Stimulated activated CD4-positive, alpha-beta T cell treated with anti-CD3 and anti-CD28 coated beads, TNF-alpha, amount 100 ng/mL, for 24 hours (primary cell): ENCODE data around the gene CCL20.
"Not testable (repeated sequence)": the region's sequence is repeated elsewhere in the genome, so short reads cannot be mapped to it uniquely, and the experiment has no call there.

Source experiments
- DNase-seq, 3 experiments: peaks; one replicate each; pipeline ENCODE4 v3.0.0-alpha.2; 2020; ENCODE audit warnings: low read depth in 3 of 3

The CCL20 gene

DNA sequence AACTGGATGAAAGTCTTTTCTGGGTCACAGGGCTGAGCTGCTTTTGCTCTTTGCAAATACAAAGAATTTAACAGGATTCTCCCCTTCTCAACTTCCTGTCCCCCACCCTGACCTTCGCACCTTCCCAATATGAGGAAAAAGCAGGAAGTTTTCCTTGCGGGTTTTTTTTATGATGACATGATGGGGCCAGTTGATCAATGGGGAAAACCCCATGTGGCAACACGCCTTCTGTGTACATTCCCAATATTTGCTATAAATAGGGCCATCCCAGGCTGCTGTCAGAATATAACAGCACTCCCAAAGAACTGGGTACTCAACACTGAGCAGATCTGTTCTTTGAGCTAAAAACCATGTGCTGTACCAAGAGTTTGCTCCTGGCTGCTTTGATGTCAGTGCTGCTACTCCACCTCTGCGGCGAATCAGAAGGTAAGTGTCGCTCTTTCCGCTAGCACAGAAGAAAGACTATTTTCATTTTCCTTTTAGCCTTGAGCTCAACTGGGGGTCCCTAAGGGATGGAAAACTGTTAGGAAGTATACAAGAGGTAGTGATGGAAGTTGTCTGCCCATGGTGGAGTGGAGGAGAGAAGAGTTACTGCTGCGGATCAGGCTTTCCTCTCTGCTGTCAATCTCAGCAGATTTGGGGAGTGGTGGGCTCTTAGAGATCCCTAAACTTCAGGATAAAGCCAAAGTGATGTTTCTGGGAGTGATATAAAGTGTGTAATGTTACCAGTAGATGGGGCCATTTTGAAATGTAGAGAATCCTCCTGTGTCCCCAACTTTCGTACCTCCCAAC is at the start of gene CCL20:
Gene CCL20, plus strand, starts transcription at position 281 of the 792 bp plus-strand sequence. Its CDS starts 70 bp downstream, at position 351.
- DNase-seq = no peak

GRCh38 chr2:227765788-227766372 is 47.8 kb upstream of the CCL20 start:
- no peak for DNase-seq

- peak; percentile 33 to 62 (median 39) for DNase-seq
Measured at GRCh38 chr2:227766373-227766883, 47.2 kb upstream of the CCL20 start.

DNA sequence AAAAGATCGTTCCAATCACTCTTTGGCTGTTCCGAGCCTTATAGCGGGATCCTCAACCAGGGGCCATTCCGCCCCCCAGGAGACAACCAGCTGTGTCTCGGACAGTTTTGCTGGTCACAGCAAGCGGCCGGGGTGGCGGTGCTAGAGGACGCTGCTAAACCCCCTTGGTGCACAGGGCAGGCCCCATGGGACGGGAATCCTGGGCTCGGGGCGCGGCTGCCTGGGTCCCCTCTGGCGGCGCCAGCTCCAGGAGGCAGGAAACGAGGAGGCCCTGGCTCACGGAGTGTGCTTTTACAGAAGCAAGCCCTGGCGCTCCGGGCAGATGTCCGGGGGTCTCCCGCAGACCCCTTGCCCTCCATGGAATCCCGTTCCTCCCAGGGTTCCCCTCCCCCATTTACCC is 45.8 kb upstream of the CCL20 start:
- no peak for DNase-seq

- no peak for DNase-seq
Measured at GRCh38 chr2:227772197-227772661, 41.4 kb upstream of the CCL20 start.

GRCh38 chr2:227772932-227773331 is 40.7 kb upstream of the CCL20 start:
- no peak for DNase-seq

DNA sequence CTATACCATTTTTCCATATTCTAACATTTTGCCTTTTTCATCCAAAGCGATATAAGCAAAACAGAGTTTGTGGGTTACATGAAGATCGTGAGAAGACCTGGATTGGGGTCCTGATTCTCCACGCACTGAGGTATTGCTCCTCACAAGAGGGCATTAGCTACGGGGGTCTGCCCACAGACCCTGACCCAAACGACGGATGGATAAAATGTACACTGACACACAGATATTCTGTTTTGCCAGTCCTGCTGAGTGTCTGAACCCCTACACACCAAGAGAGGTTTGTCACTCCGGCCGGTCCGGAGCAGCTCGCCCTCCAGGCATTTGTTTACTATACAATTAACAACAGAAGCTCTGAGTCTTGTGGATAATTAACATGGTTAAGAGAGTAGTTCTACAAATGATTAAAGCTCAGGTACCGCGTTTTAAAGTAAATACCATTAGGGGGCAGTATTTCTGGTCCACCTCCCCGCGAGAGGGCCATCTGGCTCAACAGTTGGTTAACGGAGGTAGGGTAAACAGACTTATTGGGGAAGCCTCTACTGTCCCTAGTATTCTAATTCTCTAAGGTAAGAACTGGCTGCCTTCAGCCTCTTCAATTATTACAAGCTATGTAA is 39.5 kb upstream of the CCL20 start:
- DNase-seq = no peak

- no peak for DNase-seq
Measured at GRCh38 chr2:227774895-227775842, 38.5 kb upstream of the CCL20 start.

DNA sequence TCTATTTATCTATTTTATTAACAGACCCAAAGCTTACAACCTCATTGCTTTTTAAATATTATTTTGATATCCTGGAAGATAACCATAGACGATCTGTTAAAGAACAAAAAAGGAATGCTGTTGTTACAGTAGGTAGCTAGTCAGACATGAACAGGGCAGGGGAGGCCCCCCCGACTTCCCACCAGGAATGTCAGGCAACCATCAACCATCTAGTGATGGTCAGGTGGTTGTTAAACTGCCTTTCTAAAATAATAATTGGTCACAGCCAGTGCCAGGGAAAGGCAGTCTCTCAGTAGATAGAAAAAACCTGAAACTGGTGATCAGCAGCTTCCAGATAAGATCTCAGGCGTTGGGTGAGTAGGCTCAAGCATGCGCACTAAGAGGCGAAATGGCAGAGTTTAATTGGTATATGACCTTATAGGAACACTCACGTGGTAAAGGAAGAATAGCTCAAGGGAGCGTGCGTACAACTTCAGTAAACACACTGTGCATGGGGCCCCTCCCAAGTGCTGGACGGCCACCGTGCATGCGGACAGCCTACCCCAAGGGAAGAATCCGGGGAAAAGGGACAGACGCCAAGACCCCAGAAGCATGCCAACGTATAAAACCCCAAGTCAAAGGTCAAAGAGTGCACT is 32.5 kb upstream of the CCL20 start:
- DNase-seq = no peak

- no peak for DNase-seq
Measured at GRCh38 chr2:227781841-227782240, 31.8 kb upstream of the CCL20 start.

GRCh38 chr2:227782804-227783203 is 30.8 kb upstream of the CCL20 start:
- no peak for DNase-seq

DNA sequence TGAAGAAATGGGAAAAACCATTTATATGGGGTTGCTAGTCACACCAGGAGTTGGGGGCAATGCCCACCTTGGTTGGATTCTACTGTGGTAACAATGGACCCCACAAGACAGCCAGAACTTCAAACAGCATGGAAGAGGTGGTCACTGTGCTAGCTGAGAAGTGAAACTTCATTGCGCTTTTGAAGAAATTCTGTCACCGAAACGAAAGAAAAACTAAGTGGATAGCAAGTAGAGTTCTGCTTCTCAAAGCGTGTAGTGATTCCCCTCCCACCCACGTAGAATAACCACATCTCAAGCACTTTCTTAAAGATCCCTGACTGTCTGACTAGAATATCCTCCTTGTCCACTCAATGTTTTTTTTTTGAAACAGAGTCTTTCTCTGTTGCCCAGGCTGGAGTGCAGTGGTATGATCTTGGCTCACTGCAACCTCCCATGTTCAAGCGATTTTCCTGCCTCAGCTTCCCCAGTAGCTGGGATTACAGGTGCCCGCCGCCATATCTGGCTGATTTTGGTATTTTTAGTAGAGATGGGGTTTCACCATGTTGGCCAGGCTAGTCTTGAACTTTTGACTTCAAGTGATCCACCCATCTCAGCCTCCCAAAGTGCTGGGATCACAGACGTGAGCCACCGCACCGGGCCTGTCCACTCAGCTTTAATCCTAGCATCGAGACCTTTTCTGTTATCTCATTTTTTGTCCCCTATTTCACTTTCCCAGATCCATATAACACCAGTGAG is 30.1 kb upstream of the CCL20 start:
- no peak for DNase-seq

GRCh38 chr2:227785293-227785692 is 28.3 kb upstream of the CCL20 start:
- DNase-seq = no peak

GRCh38 chr2:227788561-227789018 is 25.1 kb upstream of the CCL20 start:
- DNase-seq = no peak

DNA sequence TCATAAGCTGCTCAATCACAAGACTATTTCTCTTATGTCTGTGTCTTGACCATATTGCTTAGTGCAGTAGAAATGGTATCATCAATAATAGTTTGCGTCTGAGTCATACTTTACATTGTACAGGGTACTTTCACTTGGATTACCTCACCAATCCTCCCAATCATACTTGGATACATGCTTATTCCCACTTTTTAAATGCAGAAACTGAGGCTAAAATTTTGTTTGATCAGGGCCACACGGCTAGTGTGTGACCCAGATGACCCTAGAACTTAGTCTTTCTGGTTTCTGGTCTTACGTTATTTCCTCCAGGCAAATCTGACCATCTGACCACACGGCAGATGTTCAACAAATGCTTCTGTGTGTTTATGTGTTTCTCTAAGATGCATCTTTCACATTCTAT is 23.8 kb upstream of the CCL20 start:
- DNase-seq = no peak

DNA sequence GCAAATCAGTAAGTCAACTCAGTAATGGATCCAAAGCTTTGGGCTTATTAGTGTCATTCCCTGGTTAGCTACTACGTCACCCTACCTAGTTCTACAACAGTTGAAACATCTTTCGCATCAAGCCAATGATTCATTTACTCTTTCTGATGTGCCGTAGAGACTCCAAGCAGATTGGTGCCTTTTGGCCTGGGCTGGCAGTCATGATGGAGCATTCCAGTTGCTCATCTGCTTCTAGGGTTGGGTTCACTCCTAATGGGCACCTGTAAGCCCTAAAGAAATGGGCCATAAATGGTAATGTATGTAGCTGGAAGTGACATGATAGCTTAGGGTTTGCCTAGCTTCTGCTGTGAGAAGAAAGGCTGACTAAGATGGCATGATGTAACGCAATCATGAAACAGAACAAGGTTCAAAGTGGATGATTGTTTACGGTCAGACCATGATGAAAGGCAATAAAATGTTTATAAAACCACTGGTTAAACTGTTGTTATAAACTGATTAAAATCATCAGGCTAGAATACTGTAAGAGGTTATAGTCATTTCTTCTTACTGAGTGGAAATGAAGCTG is 20.4 kb upstream of the CCL20 start:
- DNase-seq = no peak

GRCh38 chr2:227796045-227796711 is 17.5 kb upstream of the CCL20 start:
- no peak for DNase-seq

DNA sequence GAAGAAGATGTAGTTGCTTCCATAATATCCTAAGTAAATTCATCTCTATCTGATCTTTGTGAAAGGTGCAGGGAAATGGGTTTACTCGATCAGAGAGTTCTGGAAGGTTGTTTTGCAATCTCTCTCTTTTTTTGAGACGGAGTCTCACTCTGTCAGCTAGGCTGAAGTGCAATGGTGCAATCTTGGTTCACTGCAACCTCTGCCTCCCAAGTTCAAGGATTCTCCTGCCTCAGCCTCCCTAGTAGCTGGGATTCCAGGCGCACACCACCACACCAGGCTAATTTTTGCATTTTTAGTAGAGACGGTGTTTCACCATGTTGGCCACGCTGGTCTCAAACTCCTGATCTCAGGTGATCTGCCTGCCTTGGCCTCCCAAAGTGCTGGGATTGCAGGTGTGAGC is 16.9 kb upstream of the CCL20 start:
- not testable (repeated sequence) for DNase-seq

DNA sequence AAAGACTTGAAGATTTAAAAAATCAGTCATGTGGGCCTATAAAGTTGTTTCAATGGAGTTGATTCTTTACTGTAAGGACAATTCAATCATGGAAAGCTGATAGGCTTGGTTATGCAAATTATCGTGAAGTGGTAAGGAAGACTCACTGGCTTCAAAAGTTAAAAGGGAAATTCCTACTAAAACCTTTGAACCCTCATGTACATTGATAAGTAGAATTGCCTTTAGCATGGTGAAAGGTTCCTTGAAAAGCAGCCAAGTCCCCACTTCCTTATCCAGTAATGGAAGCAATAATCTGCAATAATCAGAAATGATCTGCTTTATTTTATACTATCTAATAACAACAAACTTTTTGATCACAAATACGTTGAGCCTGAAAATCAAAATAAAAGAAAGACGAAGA is 14.4 kb upstream of the CCL20 start:
- no peak for DNase-seq
